SHP77 (cell line): ENCODE data around the gene SRSF3.
"Not testable (repeated sequence)": the region's sequence is repeated elsewhere in the genome, so short reads cannot be mapped to it uniquely, and the experiment has no call there.

Source experiments
- DNase-seq, 2 experiments: peaks; one replicate each; lab custom pipeline; 2025; lab: John Stamatoyannopoulos, UW

The SRSF3 gene

DNA sequence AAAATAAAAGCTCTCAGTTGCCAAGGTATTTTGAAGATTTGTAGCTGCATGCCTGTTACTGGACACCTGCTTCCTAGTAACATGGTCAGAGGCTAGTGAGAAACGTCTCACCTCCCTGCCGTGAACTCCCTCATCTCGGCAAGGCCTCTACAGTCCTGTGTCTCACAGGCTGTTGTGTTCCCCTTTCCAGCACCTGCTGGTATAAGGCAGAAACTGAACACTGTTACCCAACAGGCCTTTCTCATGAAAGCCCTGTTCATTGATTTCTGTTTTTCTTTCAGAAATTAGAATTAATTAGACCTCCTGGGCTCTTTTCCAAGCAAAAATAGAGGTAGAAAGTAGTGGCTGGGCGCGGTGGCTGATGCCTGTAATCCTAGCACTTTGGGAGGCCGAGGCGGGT is 17.6 kb upstream of the SRSF3 start:
- DNase-seq, result no peak

DNA sequence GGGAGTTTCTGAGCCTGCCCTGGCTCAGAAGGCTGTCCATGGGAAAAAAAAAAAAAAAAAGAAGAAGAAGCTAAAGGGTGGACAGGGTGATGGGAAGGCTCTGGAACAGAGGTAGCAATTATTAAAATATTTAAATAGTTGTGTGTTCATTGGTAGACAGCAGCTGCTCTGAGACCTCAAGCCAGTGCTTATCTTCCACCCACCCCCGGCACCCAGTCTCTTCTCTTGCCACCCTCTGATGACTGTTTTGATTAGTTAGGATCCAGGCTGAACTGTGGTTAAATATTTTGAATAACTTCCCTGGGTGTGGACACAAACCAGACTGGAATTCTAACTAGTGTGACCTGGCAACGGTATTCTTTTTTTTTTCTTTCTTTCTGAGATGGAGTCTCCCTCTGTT is 16.9 kb upstream of the SRSF3 start:
- DNase-seq, result no peak

DNA sequence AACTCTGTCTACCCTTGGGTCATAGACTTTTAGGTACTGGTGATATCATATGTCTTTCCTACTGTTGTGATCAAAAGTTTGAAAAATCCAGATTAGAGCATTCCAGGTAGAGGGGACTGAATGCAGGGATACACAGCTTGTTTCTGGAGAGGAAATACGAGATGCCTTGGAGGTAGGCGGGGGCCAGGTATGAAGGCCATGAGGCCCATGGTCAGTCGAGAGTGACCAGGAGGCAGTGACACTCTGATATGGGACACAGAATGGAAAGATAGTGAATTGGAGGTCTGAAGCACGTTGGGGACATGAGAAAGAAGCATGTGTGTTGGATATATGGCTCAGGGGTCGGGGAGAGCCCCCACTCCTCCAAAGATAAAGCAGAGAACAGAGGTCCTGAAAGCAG is 16.1 kb upstream of the SRSF3 start:
- DNase-seq, result no peak

DNA sequence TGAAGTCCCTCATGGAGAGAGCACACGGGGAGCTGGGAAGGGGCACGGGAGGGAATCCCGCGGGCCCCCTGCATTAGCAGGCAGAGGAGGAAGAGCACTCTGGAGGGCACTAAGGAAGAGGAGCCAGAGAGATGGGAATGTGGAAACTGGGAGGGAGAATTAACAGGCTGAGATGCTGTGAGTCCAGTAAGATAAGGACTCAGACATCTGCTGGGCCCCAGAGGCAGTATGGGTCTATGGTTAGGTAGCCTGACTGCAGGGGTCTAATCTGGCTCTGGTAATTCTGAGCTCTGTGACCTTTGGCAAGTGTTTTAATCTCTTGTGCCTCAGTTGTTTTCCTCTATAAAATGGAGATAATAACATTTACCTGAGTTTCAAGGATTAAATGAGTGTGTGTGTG is 15.7 kb upstream of the SRSF3 start:
- no peak for DNase-seq

DNA sequence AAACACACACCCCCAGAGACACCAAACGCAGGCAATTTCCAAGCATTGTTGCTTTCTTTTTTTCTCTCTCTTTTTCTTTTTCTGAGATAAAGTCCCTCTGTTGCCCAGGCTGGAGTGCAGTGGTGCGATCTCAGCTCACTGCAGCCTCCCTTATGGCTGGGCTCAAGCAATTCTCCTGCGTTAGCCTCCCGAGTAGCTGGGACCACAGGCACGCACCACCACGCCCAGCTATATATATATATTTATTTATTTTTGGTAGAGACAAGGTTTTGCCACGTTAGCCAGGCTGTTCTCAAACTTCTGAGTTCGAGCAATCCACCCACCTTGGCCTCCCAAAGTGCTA is 14.0 kb upstream of the SRSF3 start:
- DNase-seq, result no peak

DNA sequence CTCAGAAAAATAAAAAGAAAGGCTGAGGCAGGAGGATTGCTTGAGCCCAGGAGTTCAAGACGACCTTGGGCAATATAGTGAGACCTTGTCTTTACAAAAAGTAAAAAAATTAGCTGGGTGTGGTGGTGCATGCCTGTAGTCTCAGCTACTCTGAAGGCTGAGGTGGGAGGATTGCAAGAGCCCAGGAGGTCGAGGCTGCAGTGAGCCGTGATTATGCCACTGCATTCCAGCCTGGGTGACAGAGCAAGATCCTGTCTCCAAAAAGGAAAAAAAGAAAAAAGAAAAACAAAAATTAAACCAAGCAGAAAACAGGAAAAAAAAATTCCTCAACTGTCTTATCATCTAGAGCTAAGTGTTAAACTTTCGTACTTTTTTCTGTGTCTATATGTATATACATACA is 12.4 kb upstream of the SRSF3 start:
- no peak for DNase-seq

DNA sequence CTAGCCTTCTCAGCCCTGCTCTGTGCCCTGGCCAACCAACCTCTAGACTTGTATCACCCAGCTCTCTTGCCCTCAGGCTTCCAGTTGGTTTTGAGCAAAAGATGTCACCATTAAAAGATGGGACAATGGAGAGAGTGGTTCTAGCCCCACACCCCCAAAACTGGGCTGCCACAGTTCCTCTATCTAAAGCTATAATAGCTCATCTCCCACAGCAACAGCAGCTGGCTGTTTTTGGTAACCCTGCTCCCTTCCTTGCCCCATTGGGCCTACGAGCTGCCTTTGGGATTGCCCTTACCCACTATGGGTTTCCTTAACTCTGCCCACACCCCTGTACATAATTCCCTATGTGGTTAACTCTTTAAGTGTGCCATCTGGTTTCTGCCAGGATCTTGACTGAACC is 7.6 kb upstream of the SRSF3 start:
- no peak for DNase-seq

DNA sequence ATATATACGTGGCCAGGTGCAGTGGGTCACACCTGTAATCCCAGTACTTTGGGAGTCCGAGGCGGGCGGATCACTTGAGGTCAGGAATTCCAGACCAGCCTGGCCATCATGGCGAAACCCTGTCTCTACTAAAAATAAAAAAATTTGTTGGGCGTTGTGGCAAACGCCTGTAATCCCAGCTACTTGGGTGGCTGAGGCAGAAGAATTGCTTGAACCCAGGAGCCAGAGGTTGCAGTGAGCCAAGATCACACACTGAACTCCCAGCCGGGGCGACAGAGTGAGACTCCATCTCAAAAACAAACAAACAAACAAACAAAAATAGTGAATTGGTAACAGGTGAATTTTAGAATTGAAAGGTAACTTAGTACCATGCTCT is 5.1 kb upstream of the SRSF3 start:
- DNase-seq, result not testable (repeated sequence)

DNA sequence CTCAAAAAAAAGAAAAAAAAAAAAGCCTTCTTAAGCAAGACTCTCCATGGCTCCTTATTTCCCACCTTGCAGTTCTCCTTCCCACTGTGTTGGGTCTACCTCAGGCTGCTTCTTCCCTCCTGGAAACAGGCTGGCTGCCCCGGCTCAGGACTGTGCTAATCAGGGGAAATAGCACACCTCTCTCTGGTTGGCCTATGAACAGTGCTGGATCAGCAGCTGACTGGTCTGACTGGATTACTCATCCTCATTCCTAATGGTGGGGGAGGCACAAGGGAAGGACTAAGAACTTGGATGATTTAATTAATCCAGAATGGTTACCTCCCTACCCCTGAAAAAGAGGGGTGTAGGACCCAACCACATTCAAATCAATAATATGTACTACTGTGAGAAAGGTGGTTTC is 3.9 kb upstream of the SRSF3 start:
- DNase-seq, result no peak

DNA sequence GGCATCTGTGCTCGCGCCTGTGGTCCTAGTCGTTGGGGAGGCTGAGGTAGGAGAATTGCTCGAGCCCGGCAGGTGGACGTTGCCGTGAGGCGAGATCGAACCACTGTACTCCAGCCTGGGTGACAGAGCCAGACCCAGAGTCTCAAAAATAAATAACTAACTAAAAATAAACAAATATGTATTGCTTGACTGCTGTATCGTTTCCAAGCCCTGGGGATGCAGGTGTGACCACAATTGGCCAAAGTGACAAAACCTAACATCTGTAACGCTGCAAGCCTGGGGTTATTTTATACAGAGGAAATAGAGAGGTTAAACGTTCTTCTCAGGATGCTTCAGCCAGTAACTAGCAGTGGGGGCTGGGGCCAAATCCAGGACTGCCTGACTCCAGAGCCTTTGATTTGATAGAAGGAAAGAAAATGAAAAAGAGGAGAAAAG is 1.9 kb upstream of the SRSF3 start:
- no peak for DNase-seq

DNA sequence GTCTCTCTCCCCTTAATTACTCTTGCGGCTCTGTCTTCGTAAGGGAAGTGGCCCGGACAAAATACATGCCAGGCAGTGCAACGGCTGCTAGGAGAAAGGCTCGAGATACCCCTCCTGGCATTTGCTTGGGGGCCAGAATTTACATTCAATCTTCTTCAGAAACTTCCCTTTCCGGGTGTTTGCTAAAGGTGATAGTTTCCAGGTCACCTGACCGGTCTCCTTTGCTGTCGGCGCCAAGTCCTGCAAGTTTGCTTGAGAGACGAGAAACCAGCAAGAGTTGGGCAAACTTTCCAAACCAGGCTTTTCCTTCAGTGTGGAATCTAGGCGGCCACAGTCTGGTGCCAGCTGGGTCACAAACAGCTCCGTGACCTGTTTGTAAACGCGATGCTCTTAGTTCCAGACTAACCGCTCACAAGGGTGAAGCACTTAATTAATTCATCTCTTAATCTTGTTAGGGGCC is 563 bp upstream of the SRSF3 start:
- DNase-seq, result peak; percentile 40 to 60

DNA sequence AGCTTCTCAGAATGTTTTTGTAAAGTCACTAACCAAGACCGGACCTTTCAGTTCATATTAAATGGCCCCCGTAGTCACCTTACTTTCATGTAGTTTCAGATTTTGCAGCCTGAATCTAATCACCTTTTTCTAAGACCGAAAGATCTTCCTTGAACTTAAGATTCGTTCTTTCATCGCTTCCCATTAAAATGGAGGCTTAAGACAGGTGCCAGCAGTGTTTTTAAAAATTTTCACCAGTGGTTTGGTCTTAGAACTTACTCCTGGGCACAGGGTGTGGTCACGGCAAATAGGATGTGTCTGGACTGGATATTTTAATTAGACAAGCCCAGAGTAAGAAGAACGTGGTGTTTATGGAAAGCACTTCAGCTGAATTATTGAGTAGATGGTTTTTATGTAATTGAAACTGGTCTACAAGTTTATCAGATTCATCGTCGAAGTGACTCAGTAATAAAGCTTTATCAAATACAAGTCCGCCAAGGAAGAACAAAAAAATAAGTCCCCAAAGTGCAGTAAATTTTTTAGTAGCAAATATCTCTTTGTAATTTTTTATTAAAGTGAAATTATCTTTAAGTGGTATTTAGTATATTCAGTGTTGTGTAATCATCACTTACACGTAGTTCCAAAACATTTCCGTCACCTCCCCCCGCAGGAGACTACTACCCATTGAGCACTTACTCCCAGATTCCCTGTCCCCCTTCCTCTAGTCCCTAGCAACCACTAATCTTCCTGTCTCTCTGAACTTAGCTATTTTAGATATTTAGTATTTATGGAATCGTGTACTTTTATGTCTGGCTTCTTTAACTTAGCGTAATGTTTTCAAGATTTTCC is 868 bp downstream of the SRSF3 start:
- peak; percentile 6 to 10 for DNase-seq

DNA sequence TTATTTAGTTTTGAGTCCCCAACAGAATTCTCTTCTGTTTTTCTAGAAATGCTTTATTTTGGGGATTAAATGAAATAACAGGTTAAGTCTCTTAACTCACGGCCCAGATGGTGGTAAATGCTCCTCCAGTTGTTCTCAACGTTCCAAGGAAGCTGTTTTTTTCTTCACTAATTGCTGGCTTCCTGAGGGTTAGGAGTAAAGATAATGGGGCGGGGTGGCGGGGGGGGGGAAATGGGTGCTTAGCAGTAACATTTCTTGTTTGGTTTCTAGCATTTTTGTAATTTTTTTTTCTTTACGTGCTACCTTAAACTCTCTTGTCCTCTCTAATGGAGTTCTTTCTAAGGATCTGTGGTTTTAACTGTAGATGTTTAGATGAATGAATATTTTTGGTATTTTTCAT is 2.2 kb downstream of the SRSF3 start:
- DNase-seq, result no peak

DNA sequence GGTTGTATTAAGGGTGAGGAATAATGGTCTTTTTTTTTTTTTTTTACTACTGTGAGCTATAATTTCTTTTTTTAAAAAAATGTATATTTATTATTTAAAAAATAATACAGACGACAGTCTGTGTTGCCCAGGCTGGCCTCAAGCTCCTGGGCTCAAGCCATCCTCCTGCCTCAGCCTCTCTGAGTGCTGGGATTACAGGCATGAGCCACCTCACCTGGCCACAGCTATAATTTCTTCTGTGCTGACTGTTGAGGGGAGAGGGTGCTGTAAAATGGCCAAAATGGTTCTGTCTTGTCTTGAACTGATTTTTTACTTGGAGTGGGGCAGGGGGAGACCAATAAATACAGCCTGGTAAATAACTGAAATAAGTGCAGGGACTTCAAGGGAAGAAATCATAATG is 3.6 kb downstream of the SRSF3 start:
- DNase-seq, result no peak

DNA sequence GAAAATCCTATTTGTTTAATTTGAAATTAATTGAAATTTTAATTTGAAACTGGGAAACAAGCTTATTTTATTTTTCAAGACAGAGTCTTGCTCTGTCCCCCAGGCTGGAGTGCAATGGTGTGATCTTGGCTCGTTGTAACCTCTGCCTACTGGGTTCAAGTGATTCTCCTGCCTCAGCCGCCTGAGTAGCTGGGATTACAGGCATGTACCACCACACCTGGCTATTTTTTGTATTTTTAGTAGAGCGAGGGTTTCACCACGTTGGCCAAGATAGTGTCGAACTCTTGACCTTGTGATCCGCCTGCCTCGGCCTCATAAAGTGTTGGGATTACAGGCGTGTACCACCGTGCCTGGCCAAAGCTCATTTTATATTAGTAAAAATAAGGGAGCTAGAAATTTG is 4.2 kb downstream of the SRSF3 start:
- no peak for DNase-seq

DNA sequence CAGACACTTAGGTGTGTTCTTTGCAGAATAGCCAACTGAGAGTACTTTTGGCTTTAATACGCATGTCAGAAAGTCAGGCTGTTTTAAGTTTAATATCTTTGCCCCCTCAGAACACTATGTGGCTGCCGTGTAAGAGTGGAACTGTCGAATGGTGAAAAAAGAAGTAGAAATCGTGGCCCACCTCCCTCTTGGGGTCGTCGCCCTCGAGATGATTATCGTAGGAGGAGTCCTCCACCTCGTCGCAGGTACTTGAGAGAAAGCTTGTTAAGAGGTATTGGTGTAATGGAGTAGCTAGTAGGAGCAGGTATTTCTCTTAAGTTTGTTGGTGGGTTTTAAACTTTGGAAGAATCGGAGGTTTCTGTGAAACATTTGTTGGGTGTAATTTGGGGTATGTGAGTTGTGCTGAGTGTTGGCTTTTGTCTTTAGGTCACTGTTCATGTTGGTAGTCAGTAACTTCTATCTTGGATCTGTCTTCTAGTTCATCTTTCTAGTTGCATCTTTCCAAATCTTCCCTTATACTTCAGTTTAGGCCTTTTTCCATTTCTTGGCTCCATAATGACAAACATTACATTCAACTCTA is 4.7 kb downstream of the SRSF3 start:
- DNase-seq, result no peak

DNA sequence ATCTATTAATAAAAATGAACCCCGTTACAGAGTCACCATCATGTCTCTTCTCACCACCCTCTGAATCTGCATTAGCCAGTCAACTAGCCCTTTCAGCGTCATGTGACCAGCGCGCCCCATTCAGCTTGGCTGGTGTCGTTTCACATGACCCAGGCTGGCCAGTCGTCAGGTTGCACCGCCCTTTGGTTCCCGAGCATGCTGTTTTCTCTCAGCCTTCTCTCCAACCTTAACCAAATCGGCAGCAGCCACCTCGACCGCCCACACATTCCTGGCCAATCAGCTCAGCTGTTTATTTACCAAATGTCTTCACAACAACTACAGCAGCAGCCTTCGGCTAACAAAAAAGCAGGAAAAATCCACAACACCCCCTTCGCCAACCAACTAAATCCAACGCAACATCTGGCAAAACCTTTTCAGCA is 5.6 kb downstream of the SRSF3 start:
- DNase-seq, result no peak

DNA sequence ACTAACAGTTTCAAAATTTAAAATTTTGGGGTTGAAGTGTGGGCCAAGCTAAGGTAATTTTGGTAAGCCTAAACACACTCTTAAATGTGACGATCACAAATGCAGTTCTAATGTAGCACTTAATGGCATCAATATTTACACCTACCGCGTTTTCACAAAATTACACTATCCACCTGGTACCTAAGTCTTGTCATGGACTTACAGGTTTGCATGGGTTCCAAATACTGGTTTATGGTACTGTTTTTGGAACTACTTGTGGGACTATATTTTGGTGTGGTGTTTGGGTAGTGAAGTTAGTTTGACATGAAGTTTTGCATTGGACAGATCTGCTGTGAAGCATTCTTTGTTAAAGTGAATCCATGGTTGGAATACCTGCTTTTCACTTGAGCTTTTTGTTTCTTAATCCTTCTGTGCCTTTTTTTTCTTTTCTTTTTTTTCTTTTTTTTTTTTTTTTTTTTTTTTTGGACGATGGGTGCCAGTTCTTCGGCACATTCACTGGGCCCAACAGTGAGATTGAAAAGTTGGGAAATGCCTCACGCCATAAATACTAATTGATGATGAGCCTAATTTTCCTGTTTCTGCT is 6.5 kb downstream of the SRSF3 start:
- DNase-seq, result no peak

DNA sequence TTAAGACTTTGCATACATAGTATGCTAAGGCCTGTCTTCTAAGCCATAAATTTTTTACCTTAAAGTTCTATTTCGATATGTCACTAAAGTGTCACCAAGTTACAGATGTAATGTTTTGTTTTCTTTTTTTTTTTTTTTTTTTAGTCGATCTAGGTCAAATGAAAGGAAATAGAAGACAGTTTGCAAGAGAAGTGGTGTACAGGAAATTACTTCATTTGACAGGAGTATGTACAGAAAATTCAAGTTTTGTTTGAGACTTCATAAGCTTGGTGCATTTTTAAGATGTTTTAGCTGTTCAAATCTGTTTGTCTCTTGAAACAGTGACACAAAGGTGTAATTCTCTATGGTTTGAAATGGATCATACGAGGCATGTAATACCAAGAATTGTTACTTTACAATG is 7.7 kb downstream of the SRSF3 start:
- not testable (repeated sequence) for DNase-seq

DNA sequence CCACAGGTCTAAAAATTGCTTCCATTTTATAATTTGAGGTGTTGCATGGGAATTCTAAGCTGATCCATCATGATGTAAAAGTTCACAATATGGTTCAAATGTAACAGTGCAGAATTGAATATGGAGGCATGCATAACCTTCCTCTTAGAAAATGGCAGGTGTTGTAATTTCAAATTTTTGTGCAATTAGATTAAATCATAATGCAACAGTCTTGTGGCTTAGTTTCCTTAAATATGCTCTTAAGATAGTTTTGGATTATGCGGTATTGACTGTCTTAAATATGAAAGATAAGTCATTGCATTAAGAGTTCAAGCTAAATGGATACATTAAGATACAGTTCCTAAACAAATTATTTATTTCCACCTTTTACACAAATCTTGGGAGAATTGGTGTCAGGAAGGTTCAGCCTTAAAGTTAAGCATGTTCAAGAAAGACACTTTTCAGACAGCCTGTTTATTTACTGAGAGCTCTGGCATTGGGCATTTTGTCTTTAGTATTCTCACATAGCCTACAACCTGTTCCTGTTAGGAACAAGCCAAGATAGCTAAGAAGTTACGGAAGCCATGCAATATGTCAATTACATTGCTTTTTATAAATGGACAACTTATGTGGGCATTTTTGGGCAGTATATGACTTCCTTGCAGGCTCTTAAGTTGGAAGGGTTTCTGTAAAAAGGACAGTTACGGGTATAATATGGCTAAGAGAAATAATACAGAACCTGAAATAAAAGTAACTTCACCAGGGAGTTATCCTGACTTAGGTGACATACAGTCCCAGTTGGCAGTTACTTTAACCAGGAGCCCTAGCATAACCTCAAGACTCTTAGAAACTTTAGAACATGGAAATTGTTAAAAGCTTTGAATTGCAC is 9.3 kb downstream of the SRSF3 start:
- no peak for DNase-seq

DNA sequence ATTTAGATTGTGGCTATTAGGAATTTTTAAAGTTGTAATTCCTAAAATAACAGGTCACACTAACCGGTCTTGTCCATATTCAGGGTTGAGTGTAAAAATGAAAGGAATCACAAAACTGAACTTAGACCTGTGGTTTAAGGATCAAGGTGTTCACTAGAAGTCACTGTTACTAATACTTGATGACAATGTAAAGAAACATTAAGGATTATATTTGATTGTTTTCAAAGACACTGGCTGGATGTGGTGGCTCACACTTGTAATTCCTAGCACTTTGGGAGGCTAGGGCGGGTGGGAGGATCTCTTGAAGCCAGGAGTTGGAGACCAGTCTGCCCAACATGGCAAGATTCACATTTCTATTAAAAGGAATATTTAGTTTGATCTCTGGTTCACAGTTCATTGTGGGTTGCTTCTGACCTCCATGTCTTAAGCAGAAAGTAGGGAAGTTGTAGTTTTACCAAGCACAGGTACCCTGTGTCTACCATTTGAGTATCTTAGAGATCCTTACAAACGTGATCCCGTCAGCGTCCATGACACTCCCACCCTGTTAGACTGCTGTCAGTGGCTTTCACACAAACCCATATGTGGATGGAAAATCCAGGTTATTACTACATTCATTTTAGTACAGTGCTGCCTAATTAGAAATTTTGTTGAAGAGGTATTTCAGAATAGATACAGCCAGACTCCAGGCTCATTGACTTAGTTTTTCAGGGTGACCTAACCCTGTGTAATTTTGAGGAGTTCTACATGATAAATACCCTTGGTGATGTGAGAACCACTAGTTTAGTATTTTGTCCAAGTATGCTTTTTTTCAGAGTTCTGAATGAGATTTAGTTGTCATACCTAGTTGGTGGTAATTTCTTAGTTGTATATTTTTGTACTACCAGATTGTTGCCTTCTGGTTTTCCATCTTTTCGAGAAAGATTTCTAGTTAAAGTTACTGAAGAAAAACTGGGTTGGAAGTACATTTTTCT is 10.2 kb downstream of the SRSF3 start:
- no peak for DNase-seq
